NCI-H510A (cell line): ENCODE results near the gene DPF3.

Source experiments
- DNase-seq: peaks from one replicate; lab custom pipeline; 2025; lab: John Stamatoyannopoulos, UW

Gene DPF3

GRCh38 chr14:72800296-72800695 is 93.6 kb downstream of the DPF3 start:
- no peak for DNase-seq

GRCh38 chr14:72796935-72797334 is 97.0 kb downstream of the DPF3 start:
- no peak for DNase-seq

- DNase-seq, result no peak
Measured at GRCh38 chr14:72793156-72793939, 100.6 kb downstream of the DPF3 start.

GRCh38 chr14:72792051-72792788 is 101.7 kb downstream of the DPF3 start:
- no peak for DNase-seq

GRCh38 chr14:72790887-72791566 is 102.9 kb downstream of the DPF3 start:
- DNase-seq, result no peak

- DNase-seq, result no peak
Measured at GRCh38 chr14:72788972-72789728, 104.8 kb downstream of the DPF3 start.

- no peak for DNase-seq
Measured at GRCh38 chr14:72788255-72788654, 105.6 kb downstream of the DPF3 start.

- DNase-seq, result no peak
Measured at GRCh38 chr14:72787841-72788240, 106.1 kb downstream of the DPF3 start.

GRCh38 chr14:72786378-72787350 is 107.2 kb downstream of the DPF3 start:
- no peak for DNase-seq

GRCh38 chr14:72783741-72784140 is 110.2 kb downstream of the DPF3 start:
- no peak for DNase-seq

GRCh38 chr14:72782817-72783216 is 111.1 kb downstream of the DPF3 start:
- DNase-seq, result no peak

GRCh38 chr14:72781561-72782508 is 112.1 kb downstream of the DPF3 start:
- no peak for DNase-seq

GRCh38 chr14:72780751-72781150 is 113.2 kb downstream of the DPF3 start:
- no peak for DNase-seq

GRCh38 chr14:72779679-72780078 is 114.2 kb downstream of the DPF3 start:
- no peak for DNase-seq

- DNase-seq, result no peak
Measured at GRCh38 chr14:72777636-72778035, 116.3 kb downstream of the DPF3 start.

GRCh38 chr14:72776701-72777261 is 117.1 kb downstream of the DPF3 start:
- no peak for DNase-seq

GRCh38 chr14:72775923-72776554 is 117.9 kb downstream of the DPF3 start:
- DNase-seq, result no peak

GRCh38 chr14:72774894-72775620 is 118.8 kb downstream of the DPF3 start:
- no peak for DNase-seq
